ENCODE data around the gene SUPV3L1.

The SUPV3L1 gene

GRCh38 chr10:69208761-69209160, 28.7 kb downstream of the SUPV3L1 start:
- DNase-seq = no peak

GRCh38 chr10:69209787-69210484, 29.9 kb downstream of the SUPV3L1 start:
- no peak for DNase-seq

GRCh38 chr10:69211104-69211503, 31.1 kb downstream of the SUPV3L1 start:
- DNase-seq = no peak

- no peak for DNase-seq
Measured at GRCh38 chr10:69211524-69211923, 31.5 kb downstream of the SUPV3L1 start.

GRCh38 chr10:69213591-69214311, 33.7 kb downstream of the SUPV3L1 start:
- no peak for DNase-seq

GRCh38 chr10:69214666-69215131, 34.7 kb downstream of the SUPV3L1 start:
- DNase-seq = no peak

GRCh38 chr10:69215405-69216171, 35.6 kb downstream of the SUPV3L1 start:
- DNase-seq = no peak

GRCh38 chr10:69216577-69217118, 36.6 kb downstream of the SUPV3L1 start:
- no peak for DNase-seq

- no peak for DNase-seq
Measured at GRCh38 chr10:69217119-69217754, 37.2 kb downstream of the SUPV3L1 start.

GRCh38 chr10:69218831-69219230, 38.8 kb downstream of the SUPV3L1 start:
- no peak for DNase-seq

- DNase-seq = no peak
Measured at GRCh38 chr10:69220041-69220451, 40.0 kb downstream of the SUPV3L1 start, which contains the start of gene HKDC1. Gene HKDC1 (plus strand): TSS chr10:69220332. CDS start chr10:69220436, 104 bp downstream.

GRCh38 chr10:69220507-69220906, 40.5 kb downstream of the SUPV3L1 start:
- no peak for DNase-seq

- DNase-seq = no peak
Measured at GRCh38 chr10:69222157-69223027, 42.4 kb downstream of the SUPV3L1 start.

- no peak for DNase-seq
Measured at GRCh38 chr10:69223028-69223342, 43.0 kb downstream of the SUPV3L1 start.

- no peak for DNase-seq
Measured at GRCh38 chr10:69224862-69225657, 45.0 kb downstream of the SUPV3L1 start.

GRCh38 chr10:69225681-69226080, 45.6 kb downstream of the SUPV3L1 start:
- no peak for DNase-seq

- DNase-seq = no peak
Measured at GRCh38 chr10:69226919-69227450, 47.0 kb downstream of the SUPV3L1 start.

- DNase-seq = no peak
Measured at GRCh38 chr10:69228151-69228550, 48.1 kb downstream of the SUPV3L1 start.

GRCh38 chr10:69229616-69229916, 49.5 kb downstream of the SUPV3L1 start:
- no peak for DNase-seq

GRCh38 chr10:69230128-69230527, 50.1 kb downstream of the SUPV3L1 start:
- DNase-seq = no peak

- no peak for DNase-seq
Measured at GRCh38 chr10:69232252-69232651, 52.2 kb downstream of the SUPV3L1 start.
